Activated T-helper 2 cell treated with anti-CD3 and anti-CD28 coated beads, Interferon-gamma antibody, Interleukin-2, Interleukin-4, amounts not matched to agents 10 μg/mL and 5 μg/mL and 100 μg/mL, durations not matched to agents 14 hours and 24 hours and 36 hours (primary cell): Measurements from ENCODE around the gene MAPK8IP3. TPM values are rescaled to one million over a fixed set of nuclear protein-coding genes. Genes with fewer than 3 reads are reported as not detected.

Source experiments
- DNase-seq: peaks from one replicate; pipeline ENCODE4 v3.0.0; 2021; ENCODE audit warnings: low spot score
- H3K27ac Mint-ChIP-seq: one replicate; pipeline ENCODE4 v1.8.0; 2021; ENCODE audit warnings: mixed read lengths
- H3K27me3 Mint-ChIP-seq: one replicate; pipeline ENCODE4 v1.8.0; 2021; ENCODE audit warnings: low read depth, mixed read lengths
- H3K36me3 Mint-ChIP-seq: one replicate; pipeline ENCODE4 v1.8.0; 2021; ENCODE audit warnings: low read depth, mixed read lengths
- H3K4me1 Mint-ChIP-seq: one replicate; pipeline ENCODE4 v1.8.0; 2021; ENCODE audit warnings: low read depth, mixed read lengths
- H3K4me3 Mint-ChIP-seq: one replicate; pipeline ENCODE4 v1.8.0; 2021; ENCODE audit warnings: low read depth, mild to moderate bottlenecking, moderate library complexity, mixed read lengths
- H3K9me3 Mint-ChIP-seq: one replicate; pipeline ENCODE4 v1.8.0; 2021; ENCODE audit warnings: mixed read lengths
- intact Hi-C: fragments of 100-400 bp; cut with micrococcal nuclease; formaldehyde crosslinking; loops from one replicate; pipeline ENCODE4 v1.15.1; 2023
- total RNA-seq: library from RNA; stranded (reverse); gene quantifications from 2 replicates; pipeline ENCODE4 v1.2.3, GENCODE V29; 2022

The MAPK8IP3 gene
- total RNA-seq, 1 donor from 2014 or later, result 74.8 TPM

GRCh38 chr16:1754204-1754603 is 48.2 kb downstream of the MAPK8IP3 start:
- no peak for DNase-seq
- H3K27me3 Mint-ChIP-seq, result no peaks in the 10 kb centered on the region
- no peak overlapping the region for H3K4me3 Mint-ChIP-seq
- H3K9me3 Mint-ChIP-seq, result no peaks in the 10 kb centered on the region
- peaks cover 6% of the 10 kb centered on the region for H3K36me3 Mint-ChIP-seq
- H3K27ac Mint-ChIP-seq, result no peak overlapping the region
- intact Hi-C loops, result no loop called here
- H3K4me1 Mint-ChIP-seq, result no peaks in the 10 kb centered on the region

GRCh38 chr16:1757714-1758461 is 51.9 kb downstream of the MAPK8IP3 start:
- no peaks in the 10 kb centered on the region for H3K4me1 Mint-ChIP-seq
- intact Hi-C loops, result no loop called here
- DNase-seq, result no peak
- H3K27ac Mint-ChIP-seq, result no peak overlapping the region
- peaks cover 22% of the 10 kb centered on the region for H3K36me3 Mint-ChIP-seq
- no peaks in the 10 kb centered on the region for H3K9me3 Mint-ChIP-seq
- no peak overlapping the region for H3K4me3 Mint-ChIP-seq
- H3K27me3 Mint-ChIP-seq, result no peaks in the 10 kb centered on the region

- H3K9me3 Mint-ChIP-seq, result no peaks in the 10 kb centered on the region
- no peak for DNase-seq
- H3K36me3 Mint-ChIP-seq, result peaks cover 21% of the 10 kb centered on the region
- intact Hi-C loops, result no loop called here
- H3K27ac Mint-ChIP-seq, result no peak overlapping the region
- H3K27me3 Mint-ChIP-seq, result no peaks in the 10 kb centered on the region
- H3K4me1 Mint-ChIP-seq, result no peaks in the 10 kb centered on the region
- H3K4me3 Mint-ChIP-seq, result no peak overlapping the region
Measured at GRCh38 chr16:1758923-1759322, 52.9 kb downstream of the MAPK8IP3 start.

DNA sequence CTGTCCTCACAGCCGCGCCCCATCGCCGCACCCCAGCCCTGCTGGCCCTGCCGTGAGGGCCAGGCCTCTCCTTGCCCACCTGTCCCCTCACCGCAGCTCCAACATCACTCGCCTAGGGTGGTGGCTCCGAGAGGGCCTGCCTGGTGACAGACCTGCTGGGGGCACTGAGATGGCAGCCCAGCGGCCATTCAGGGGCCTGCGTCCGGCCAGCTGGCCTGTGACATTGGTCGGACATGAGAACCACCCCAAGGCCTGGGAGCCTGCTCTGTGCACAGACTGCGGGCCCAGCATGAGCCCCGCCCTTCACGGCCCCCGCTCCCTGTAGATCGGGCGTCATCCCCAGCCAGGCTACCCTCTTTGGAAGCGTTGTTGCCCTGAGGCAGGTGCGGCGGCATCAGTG is 53.5 kb downstream of the MAPK8IP3 start:
- H3K27ac Mint-ChIP-seq, result no peak overlapping the region
- H3K4me3 Mint-ChIP-seq, result no peak overlapping the region
- H3K4me1 Mint-ChIP-seq, result no peaks in the 10 kb centered on the region
- H3K9me3 Mint-ChIP-seq, result no peaks in the 10 kb centered on the region
- no peaks in the 10 kb centered on the region for H3K27me3 Mint-ChIP-seq
- intact Hi-C loops, result no loop called here
- H3K36me3 Mint-ChIP-seq, result peaks cover 21% of the 10 kb centered on the region
- no peak for DNase-seq

GRCh38 chr16:1760911-1761310 is 54.9 kb downstream of the MAPK8IP3 start:
- no peak for DNase-seq
- intact Hi-C loops, result no loop called here
- Mint-ChIP-seq H3K4me3 (no peak overlapping the region), H3K9me3 (no peaks in the 10 kb centered on the region), H3K36me3 (peaks cover 18% of the 10 kb centered on the region), H3K27ac (no peak overlapping the region), H3K27me3 (no peaks in the 10 kb centered on the region), H3K4me1 (no peaks in the 10 kb centered on the region)

GRCh38 chr16:1761751-1762150 is 55.8 kb downstream of the MAPK8IP3 start:
- no peak overlapping the region for H3K4me3 Mint-ChIP-seq
- no peaks in the 10 kb centered on the region for H3K27me3 Mint-ChIP-seq
- H3K36me3 Mint-ChIP-seq, result peaks cover 18% of the 10 kb centered on the region
- H3K9me3 Mint-ChIP-seq, result no peaks in the 10 kb centered on the region
- H3K4me1 Mint-ChIP-seq, result no peaks in the 10 kb centered on the region
- H3K27ac Mint-ChIP-seq, result no peak overlapping the region
- DNase-seq, result no peak
- intact Hi-C loops, result no loop called here

DNA sequence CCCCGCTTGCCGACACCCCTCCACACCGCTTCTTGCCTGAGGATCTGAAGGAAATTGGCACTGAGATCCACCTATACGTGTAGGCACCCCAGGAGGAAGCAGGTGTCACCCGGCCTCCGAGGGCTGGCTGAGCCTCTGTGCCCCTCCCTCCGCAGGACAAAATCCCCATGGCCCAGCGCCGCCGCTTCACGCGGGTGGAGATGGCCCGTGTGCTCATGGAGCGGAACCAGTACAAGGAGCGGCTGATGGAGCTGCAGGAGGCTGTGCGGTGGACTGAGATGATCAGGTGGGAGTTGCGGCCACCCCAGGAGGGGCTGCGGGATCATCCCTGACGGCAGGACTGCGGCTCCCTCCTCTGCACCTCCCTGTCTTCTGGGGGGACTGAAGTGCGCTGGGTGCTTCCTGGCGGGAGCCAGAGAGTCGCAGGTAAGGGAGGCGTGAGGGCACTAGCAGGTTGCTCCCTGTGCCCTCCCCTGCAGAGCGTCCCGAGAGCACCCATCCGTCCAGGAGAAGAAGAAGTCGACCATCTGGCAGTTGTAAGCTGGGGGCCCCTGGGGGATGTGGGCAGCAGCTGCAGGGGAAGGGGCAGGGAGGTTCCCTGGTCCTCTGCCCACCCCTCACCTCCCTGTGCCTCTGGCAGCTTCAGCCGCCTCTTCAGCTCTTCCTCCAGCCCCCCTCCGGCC is 56.3 kb downstream of the MAPK8IP3 start:
- no peak overlapping the region for H3K27ac Mint-ChIP-seq
- peaks cover 18% of the 10 kb centered on the region for H3K36me3 Mint-ChIP-seq
- H3K4me1 Mint-ChIP-seq, result no peaks in the 10 kb centered on the region
- intact Hi-C loops, result no loop called here
- no peaks in the 10 kb centered on the region for H3K27me3 Mint-ChIP-seq
- no peak overlapping the region for H3K4me3 Mint-ChIP-seq
- no peak for DNase-seq
- no peaks in the 10 kb centered on the region for H3K9me3 Mint-ChIP-seq

DNA sequence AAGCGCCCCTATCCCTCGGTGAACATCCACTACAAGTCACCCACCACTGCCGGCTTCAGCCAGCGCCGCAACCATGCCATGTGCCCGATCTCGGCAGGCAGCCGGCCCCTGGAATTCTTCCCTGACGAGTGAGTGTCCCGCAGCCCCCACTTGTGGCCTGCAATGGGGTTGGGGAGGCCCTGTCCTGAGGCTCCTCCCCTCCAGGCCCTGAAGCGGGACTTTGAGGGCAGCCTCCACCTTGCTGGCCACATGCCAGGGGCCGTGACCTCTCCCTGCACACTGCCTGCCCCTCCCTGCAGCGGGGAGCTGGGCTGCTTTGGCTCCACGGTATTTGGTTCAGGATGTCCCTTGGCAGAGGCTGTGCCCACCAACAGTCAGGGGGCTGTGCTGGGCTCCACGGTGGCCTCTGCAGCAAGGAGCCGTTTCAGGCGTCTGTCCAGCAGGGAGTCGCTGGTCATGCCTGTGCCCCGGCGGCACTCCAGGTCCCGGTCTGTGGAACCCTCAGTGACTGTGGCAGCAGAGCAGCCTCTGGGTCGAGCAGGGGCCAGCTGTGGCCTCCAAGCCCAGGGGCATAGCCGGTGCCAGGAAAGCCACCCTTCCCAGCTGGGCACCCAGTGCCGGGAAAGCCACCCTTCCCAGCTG is 57.0 kb downstream of the MAPK8IP3 start:
- H3K4me3 Mint-ChIP-seq, result no peak overlapping the region
- H3K9me3 Mint-ChIP-seq, result no peaks in the 10 kb centered on the region
- peaks cover 23% of the 10 kb centered on the region for H3K36me3 Mint-ChIP-seq
- intact Hi-C loops, result no loop called here
- H3K4me1 Mint-ChIP-seq, result no peaks in the 10 kb centered on the region
- DNase-seq, result no peak
- no peak overlapping the region for H3K27ac Mint-ChIP-seq
- H3K27me3 Mint-ChIP-seq, result no peaks in the 10 kb centered on the region

DNA sequence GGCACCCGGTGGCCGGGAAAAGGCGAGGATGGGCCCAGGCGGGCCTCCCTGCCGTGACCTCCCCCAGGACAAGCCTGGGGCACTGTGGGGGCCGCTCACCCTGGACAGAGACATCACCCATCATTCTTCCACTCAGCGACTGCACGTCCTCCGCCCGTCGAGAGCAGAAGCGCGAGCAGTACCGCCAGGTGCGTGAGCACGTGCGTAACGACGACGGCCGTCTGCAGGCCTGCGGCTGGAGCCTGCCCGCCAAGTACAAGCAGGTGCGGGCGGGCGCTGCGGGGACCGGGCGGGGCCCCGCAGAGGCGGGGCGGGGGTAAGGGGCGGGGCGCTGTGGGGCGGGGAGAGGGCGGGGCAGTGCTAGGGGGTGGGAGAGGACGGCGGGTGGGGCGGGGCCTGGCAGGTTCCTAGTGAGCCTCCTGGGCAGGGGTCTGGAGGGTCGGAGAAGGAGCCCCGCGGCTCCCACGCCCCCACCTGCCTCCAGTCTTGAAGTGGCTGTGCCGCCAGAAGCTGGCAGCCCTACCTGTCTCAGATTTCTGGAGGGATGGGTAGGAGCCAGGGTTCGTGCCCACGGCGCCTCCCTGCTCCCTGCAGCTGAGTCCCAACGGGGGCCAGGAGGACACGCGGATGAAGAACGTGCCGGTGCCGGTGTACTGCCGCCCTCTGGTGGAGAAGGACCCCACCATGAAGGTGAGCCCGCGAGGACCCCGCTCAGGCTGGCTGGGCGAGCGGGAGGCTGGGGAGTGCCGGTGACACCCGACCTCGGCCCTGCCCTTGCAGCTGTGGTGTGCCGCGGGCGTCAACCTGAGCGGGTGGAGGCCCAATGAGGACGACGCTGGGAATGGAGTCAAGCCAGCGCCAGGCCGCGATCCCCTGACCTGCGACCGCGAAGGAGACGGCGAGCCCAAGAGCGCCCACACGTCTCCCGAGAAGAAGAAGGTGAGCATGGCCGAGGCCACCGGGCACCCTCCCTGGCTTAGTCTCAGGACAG is 57.8 kb downstream of the MAPK8IP3 start:
- H3K36me3 Mint-ChIP-seq, result peaks cover 29% of the 10 kb centered on the region
- intact Hi-C loops, result no loop called here

DNA sequence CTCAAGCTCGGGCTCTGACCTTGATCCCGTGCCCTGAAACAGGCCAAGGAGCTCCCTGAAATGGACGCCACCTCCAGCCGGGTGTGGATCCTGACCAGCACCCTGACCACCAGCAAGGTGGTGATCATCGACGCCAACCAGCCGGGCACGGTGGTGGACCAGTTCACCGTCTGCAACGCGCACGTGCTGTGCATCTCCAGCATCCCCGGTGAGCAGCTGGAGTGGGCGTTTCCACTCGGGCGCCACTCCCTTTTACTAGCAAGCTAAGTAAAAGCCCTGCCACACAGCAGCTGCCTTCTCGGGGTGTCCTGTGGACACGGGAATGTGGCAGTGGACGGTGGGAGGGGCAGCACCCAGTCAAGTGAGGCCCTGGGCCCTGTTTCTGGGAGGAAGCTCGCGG is 59.0 kb downstream of the MAPK8IP3 start:
- Mint-ChIP-seq H3K27me3 (no peaks in the 10 kb centered on the region), H3K36me3 (peaks cover 36% of the 10 kb centered on the region), H3K4me1 (no peaks in the 10 kb centered on the region), H3K27ac (no peak overlapping the region), H3K9me3 (no peaks in the 10 kb centered on the region), H3K4me3 (no peak overlapping the region)
- intact Hi-C loops, result no loop called here
- DNase-seq, result no peak

More for the DNA sequence above, 57.8 kb downstream of the MAPK8IP3 start:
- H3K4me3 Mint-ChIP-seq, result no peak overlapping the region
- H3K27ac Mint-ChIP-seq, result no peak overlapping the region
- no peaks in the 10 kb centered on the region for H3K4me1 Mint-ChIP-seq
- no peaks in the 10 kb centered on the region for H3K27me3 Mint-ChIP-seq
- H3K9me3 Mint-ChIP-seq, result no peaks in the 10 kb centered on the region
- DNase-seq, result no peak

GRCh38 chr16:1765826-1766225 is 59.8 kb downstream of the MAPK8IP3 start:
- intact Hi-C loops, result no loop called here
- Mint-ChIP-seq H3K4me1 (peaks cover 4% of the 10 kb centered on the region), H3K9me3 (no peaks in the 10 kb centered on the region), H3K27me3 (no peaks in the 10 kb centered on the region), H3K27ac (no peak overlapping the region), H3K4me3 (no peak overlapping the region), H3K36me3 (peaks cover 36% of the 10 kb centered on the region)
- DNase-seq, result no peak

DNA sequence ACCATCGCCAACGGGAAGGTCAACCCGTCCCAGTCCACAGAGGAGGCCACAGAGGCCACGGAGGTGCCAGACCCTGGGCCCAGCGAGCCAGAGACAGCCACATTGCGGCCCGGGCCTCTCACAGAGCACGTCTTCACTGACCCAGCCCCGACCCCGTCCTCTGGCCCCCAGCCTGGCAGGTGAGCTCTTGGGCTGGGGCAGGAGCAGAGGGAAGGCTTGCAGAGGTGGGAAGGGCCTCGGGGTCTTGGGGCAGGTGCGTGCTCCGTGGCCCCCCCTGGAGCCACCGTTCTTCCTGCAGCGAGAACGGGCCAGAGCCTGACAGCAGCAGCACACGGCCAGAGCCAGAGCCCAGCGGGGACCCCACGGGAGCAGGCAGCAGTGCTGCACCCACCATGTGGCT is 60.2 kb downstream of the MAPK8IP3 start:
- intact Hi-C loops, result no loop called here
- Mint-ChIP-seq H3K4me1 (peaks cover 4% of the 10 kb centered on the region), H3K36me3 (peaks cover 33% of the 10 kb centered on the region), H3K4me3 (no peak overlapping the region), H3K27me3 (no peaks in the 10 kb centered on the region), H3K9me3 (no peaks in the 10 kb centered on the region), H3K27ac (no peak overlapping the region)
- no peak for DNase-seq
